ENCODE results near the gene SNX33. TPM values are rescaled to one million over a fixed set of nuclear protein-coding genes. Genes with fewer than 3 reads are reported as not detected.

Gene SNX33
- total and polyA plus RNA-seq, 2 donors (not counting 1 experiment from before 2014, with no cell fraction given), result 0.22 to 0.59 TPM

DNA sequence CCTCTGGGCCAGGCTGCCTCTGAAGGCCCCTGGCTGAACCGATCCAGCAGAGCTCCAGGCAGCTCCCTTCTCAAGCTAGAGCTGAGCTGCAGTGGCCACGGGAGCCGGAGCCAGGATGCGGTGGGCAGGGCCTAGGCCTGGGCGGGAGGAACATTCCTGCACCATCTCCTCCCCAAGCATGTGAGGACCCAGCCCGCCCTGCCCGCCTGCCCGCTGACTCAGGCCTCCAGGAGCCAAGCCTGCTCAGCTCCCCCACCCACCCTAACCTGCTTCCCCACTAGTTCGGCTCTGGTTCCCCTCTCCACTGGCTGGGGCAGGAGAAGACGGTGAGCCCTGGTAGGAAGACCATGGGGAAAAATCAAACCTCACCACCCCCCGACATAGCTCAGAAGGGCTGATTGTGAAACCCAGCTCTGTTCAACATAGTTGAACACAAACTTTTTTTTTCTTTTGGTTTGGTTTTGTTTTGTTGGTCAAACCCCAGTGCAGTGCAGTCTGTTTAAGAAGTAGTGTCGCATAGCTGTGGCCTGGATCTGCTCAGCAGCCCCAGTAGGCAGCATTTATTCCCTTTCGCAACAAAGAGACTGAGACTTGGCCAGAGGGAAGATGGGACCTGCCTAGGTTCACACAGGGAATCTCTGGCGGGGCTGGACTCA lies 13.5 kb downstream of the SNX33 start:
- Mint-ChIP-seq H3K27me3 (peaks cover 11% of the 10 kb centered on the region), H3K9me3 (ENCODE audit: insufficient read depth) (no peaks in the 10 kb centered on the region), H3K4me1 (no peaks in the 10 kb centered on the region), H3K27ac (no peak overlapping the region), H3K4me3 (no peak overlapping the region)
- intact Hi-C loops (cut with micrococcal nuclease), result no loop called here
- Histone ChIP-seq H3K27me3 (replicated peaks in 1 of 4; ENCODE audit: control extremely low read depth in 1 of 4, control insufficient read depth in 3 of 4, insufficient read depth in 4 of 4, low read length in 3 of 4) (no peaks in the 10 kb centered on the region), H3K9ac (ENCODE audit: low read length) (no peak overlapping the region), H3K27ac (ENCODE audit: low read length in 2 of 2) (no peak overlapping the region), H3K4me1 (ENCODE audit: control insufficient read depth in 2 of 2, insufficient read depth in 2 of 2, low read length in 2 of 2) (no peaks in the 10 kb centered on the region), H3K79me2 (ENCODE audit: control insufficient read depth, insufficient read depth, low read length) (no peaks in the 10 kb centered on the region), H4K20me1 (ENCODE audit: control insufficient read depth, insufficient read depth, low read length, poor library complexity, severe bottlenecking) (no peaks in the 10 kb centered on the region), H2AFZ (ENCODE audit: insufficient read depth, low read depth, low read length, poor library complexity, severe bottlenecking) (no peak overlapping the region), H3K9me3 (ENCODE audit: control extremely low read depth in 1 of 3, control insufficient read depth in 2 of 3, insufficient read depth in 1 of 3, low read length in 2 of 3) (no peaks in the 10 kb centered on the region), H3K4me3 (ENCODE audit: control extremely low read depth in 1 of 5, extremely low read depth in 1 of 5, insufficient read depth in 1 of 5, low read depth in 2 of 5, low read length in 4 of 5) (no peak overlapping the region), H3K4me2 (replicated peaks; ENCODE audit: low read depth, low read length, poor library complexity, severe bottlenecking) (no peak overlapping the region), H3K36me3 (replicated peaks in 1 of 2; ENCODE audit: control extremely low read depth in 1 of 2, control insufficient read depth in 1 of 2, extremely low read depth in 1 of 2, insufficient read depth in 2 of 2, low read length in 1 of 2) (no peaks in the 10 kb centered on the region)
- TF ChIP-seq EZH2 (IDR thresholded peaks at IDR 0.05; ENCODE audit: borderline replicate concordance, insufficient read depth, low read depth, low read length, poor library complexity, severe bottlenecking), result no peak
- TF ChIP-seq, protein P1, sequence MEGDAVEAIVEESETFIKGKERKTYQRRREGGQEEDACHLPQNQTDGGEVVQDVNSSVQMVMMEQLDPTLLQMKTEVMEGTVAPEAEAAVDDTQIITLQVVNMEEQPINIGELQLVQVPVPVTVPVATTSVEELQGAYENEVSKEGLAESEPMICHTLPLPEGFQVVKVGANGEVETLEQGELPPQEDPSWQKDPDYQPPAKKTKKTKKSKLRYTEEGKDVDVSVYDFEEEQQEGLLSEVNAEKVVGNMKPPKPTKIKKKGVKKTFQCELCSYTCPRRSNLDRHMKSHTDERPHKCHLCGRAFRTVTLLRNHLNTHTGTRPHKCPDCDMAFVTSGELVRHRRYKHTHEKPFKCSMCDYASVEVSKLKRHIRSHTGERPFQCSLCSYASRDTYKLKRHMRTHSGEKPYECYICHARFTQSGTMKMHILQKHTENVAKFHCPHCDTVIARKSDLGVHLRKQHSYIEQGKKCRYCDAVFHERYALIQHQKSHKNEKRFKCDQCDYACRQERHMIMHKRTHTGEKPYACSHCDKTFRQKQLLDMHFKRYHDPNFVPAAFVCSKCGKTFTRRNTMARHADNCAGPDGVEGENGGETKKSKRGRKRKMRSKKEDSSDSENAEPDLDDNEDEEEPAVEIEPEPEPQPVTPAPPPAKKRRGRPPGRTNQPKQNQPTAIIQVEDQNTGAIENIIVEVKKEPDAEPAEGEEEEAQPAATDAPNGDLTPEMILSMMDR (IDR thresholded peaks at IDR 0.05), result no peak
- ChIA-PET CTCF (no interaction called here), POLR2A (no interaction called here)
- DNase-seq (no peak), ATAC-seq (ENCODE audit: low read depth) (no peak)
- WGBS (ENCODE audit: insufficient coverage), result 95% methylated on average over 8 of the region's 14 CpGs

DNA sequence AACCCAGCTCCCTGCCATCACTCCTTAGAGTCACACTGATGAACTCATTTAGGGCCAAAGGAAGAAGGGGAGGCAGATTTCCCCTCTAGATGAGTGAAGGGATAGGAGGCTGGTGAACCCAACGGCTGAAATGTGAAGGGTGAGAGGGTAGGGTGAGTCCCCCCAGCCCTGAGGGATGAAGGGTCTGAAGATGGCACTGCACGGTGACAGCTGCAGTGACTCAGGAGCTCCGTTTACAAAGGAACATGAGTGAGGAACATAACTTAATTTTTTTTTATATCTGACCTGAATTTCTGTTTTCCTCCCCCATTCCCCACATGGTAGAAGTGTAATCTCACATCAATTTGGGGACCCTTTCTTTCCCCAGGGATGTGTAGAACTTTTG lies 14.0 kb downstream of the SNX33 start:
- 80% methylated on average over 1 of the region's 3 CpGs for WGBS (ENCODE audit: insufficient coverage)
- no peak overlapping the region for H3K27ac Mint-ChIP-seq
- no peaks in the 10 kb centered on the region for H3K4me1 Mint-ChIP-seq
- CTCF ChIA-PET, result no interaction called here
- no peak overlapping the region for H3K4me3 ChIP-seq (ENCODE audit: control extremely low read depth in 1 of 5, extremely low read depth in 1 of 5, insufficient read depth in 1 of 5, low read depth in 2 of 5, low read length in 4 of 5)
- H3K9me3 ChIP-seq (ENCODE audit: control extremely low read depth in 1 of 3, control insufficient read depth in 2 of 3, insufficient read depth in 1 of 3, low read length in 2 of 3), result no peaks in the 10 kb centered on the region
- H3K27me3 Mint-ChIP-seq, result peaks cover 8% of the 10 kb centered on the region
- H3K4me3 Mint-ChIP-seq, result no peak overlapping the region
- POLR2A ChIA-PET, result no interaction called here
- no peak overlapping the region for H3K9ac ChIP-seq (ENCODE audit: low read length)
- no peaks in the 10 kb centered on the region for H3K79me2 ChIP-seq (ENCODE audit: control insufficient read depth, insufficient read depth, low read length)
- no peaks in the 10 kb centered on the region for H3K36me3 ChIP-seq (replicated peaks in 1 of 2; ENCODE audit: control extremely low read depth in 1 of 2, control insufficient read depth in 1 of 2, extremely low read depth in 1 of 2, insufficient read depth in 2 of 2, low read length in 1 of 2)
- TF ChIP-seq, protein P1 (IDR thresholded peaks at IDR 0.05), result no peak
- no peak for TF ChIP-seq EZH2 (IDR thresholded peaks at IDR 0.05; ENCODE audit: borderline replicate concordance, insufficient read depth, low read depth, low read length, poor library complexity, severe bottlenecking)
- no peaks in the 10 kb centered on the region for H3K27me3 ChIP-seq (replicated peaks in 1 of 4; ENCODE audit: control extremely low read depth in 1 of 4, control insufficient read depth in 3 of 4, insufficient read depth in 4 of 4, low read length in 3 of 4)
- ATAC-seq (ENCODE audit: low read depth) (no peak), DNase-seq (no peak)
- no peak overlapping the region for H3K4me2 ChIP-seq (replicated peaks; ENCODE audit: low read depth, low read length, poor library complexity, severe bottlenecking)
- H3K4me1 ChIP-seq (ENCODE audit: control insufficient read depth in 2 of 2, insufficient read depth in 2 of 2, low read length in 2 of 2), result no peaks in the 10 kb centered on the region
- intact Hi-C loops (cut with micrococcal nuclease), result no loop called here
- H3K27ac ChIP-seq (ENCODE audit: low read length in 2 of 2), result no peak overlapping the region
- no peaks in the 10 kb centered on the region for H4K20me1 ChIP-seq (ENCODE audit: control insufficient read depth, insufficient read depth, low read length, poor library complexity, severe bottlenecking)
- no peaks in the 10 kb centered on the region for H3K9me3 Mint-ChIP-seq (ENCODE audit: insufficient read depth)
- no peak overlapping the region for H2AFZ ChIP-seq (ENCODE audit: insufficient read depth, low read depth, low read length, poor library complexity, severe bottlenecking)
